MCF 10A (cell line): ENCODE results near the gene RFPL4AL1. TPM values are rescaled to one million over a fixed set of nuclear protein-coding genes. Genes with fewer than 3 reads are reported as not detected.

ENCODE experiments used
- BruUV-seq: library from RNA; stranded (reverse); fragments of 400-500 nt; replicated peaks from 2 replicates; lab custom pipeline; 2021; lab: Mats Ljungman, UMichigan
- CTCF ChIA-PET: fragments of 300-600 bp; sonication (Branson Sonifier 250); formaldehyde crosslinking; extraction: SDS; loops from one replicate; lab custom pipeline; 2021; ENCODE audit warnings: antibody characterized with exemption, inconsistent platforms; lab: Yijun Ruan, JAX
- POLR2A ChIA-PET: fragments of 300-600, 350-650 bp; sonication (Branson Sonifier 250); formaldehyde crosslinking; extraction: SDS; loops from one replicate; lab custom pipeline; 2020; ENCODE audit warnings: antibody characterized with exemption, inconsistent platforms; lab: Yijun Ruan, JAX
- DNase-seq: peaks from one replicate; pipeline ENCODE4 v3.0.0-alpha.2; 2018; ENCODE audit not compliant: unreplicated experiment
- H3K27ac Mint-ChIP-seq: one replicate; pipeline ENCODE4 v1.8.0; 2022; ENCODE audit warnings: mild to moderate bottlenecking, low read depth, mixed read lengths; ENCODE audit not compliant: unreplicated experiment
- H3K27me3 Mint-ChIP-seq: one replicate; pipeline ENCODE4 v1.8.0; 2022; ENCODE audit warnings: mixed read lengths; ENCODE audit not compliant: insufficient read depth, unreplicated experiment
- H3K36me3 Mint-ChIP-seq: one replicate; pipeline ENCODE4 v1.8.0; 2022; ENCODE audit warnings: mild to moderate bottlenecking, moderate library complexity, mixed read lengths; ENCODE audit not compliant: insufficient read depth, unreplicated experiment
- H3K4me1 Mint-ChIP-seq: one replicate; pipeline ENCODE4 v1.8.0; 2022; ENCODE audit warnings: mixed read lengths; ENCODE audit not compliant: insufficient read depth, unreplicated experiment
- H3K4me3 Mint-ChIP-seq: one replicate; pipeline ENCODE4 v1.8.0; 2022; ENCODE audit warnings: mild to moderate bottlenecking, moderate library complexity, mixed read lengths; ENCODE audit not compliant: unreplicated experiment
- H3K9me3 Mint-ChIP-seq: one replicate; pipeline ENCODE4 v1.8.0; 2022; ENCODE audit warnings: mixed read lengths; ENCODE audit not compliant: unreplicated experiment
- CTCF ChIP-seq: fragments of 200-600 bp; IDR thresholded peaks from one replicate; pipeline ENCODE4 v1.8.0; 2022; ENCODE audit warnings: antibody characterized with exemption, mild to moderate bottlenecking; ENCODE audit not compliant: unreplicated experiment
- intact Hi-C: fragments of 100-400 bp; cut with micrococcal nuclease; formaldehyde crosslinking; loops from 2 replicates; pipeline ENCODE4 v1.14.1; 2022
- total RNA-seq: library from RNA; stranded (reverse); gene quantifications from 2 replicates; pipeline ENCODE4 v1.2.3, GENCODE V29; 2022

Gene RFPL4AL1
- total RNA-seq, 1 experiment from 2014 or later = not detected

DNA sequence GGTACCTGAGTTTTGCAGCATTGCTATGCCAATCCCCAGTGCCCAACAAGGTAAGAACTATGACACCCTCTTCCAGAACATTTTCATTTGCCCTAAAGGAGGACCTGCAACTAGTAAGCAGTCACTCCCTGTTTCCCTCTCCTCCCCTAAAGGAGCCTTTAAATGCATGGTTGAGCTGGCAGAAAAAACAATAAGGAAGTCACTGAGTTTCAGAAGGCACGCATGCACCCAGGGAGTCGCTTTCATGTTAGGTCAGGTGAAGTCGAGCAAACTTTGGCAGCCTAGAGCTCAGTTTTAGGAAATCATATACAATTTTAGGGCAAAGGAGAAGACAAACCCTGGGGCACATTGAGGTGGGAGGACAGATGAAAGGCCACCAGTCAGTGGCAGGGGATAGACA is 51.1 kb downstream of the RFPL4AL1 start:
- TF ChIP-seq CTCF = no peak
- H3K36me3 Mint-ChIP-seq = peaks cover 6% of the 10 kb centered on the region
- ChIA-PET POLR2A (no interaction called here), CTCF (interaction anchor here (0.7 to 1.1 kb wide), 2 partner anchors 103 to 120 kb away, joined by 3 to 4 read pairs; no protein-coding TSS in a partner anchor)
- intact Hi-C loops = no loop called here
- no peak overlapping the region for H3K4me3 Mint-ChIP-seq
- peaks cover 12% of the 10 kb centered on the region for H3K9me3 Mint-ChIP-seq
- no peaks in the 10 kb centered on the region for H3K4me1 Mint-ChIP-seq
- BruUV-seq = no TSS peak
- no peak overlapping the region for H3K27ac Mint-ChIP-seq
- H3K27me3 Mint-ChIP-seq = no peaks in the 10 kb centered on the region
- DNase-seq = no peak

Other genes starting within 250 kb of the RFPL4AL1 start
- not detected in 2 replicates for gene SBK2, start 232.0 kb upstream of the RFPL4AL1 start, total RNA-seq
- gene SBK3, start 223.6 kb upstream of the RFPL4AL1 start, total RNA-seq = not detected in 2 replicates
- gene ZNF579, start 188.3 kb upstream of the RFPL4AL1 start, total RNA-seq = 11.6 and 12.6 TPM in 2 replicates
- 13.5 and 16.3 TPM in 2 replicates for gene FIZ1, start 169.6 kb upstream of the RFPL4AL1 start, total RNA-seq
- 15.7 and 17.6 TPM in 2 replicates for gene ZNF524, start 168.8 kb upstream of the RFPL4AL1 start, total RNA-seq
- gene ZNF865, start 163.5 kb upstream of the RFPL4AL1 start, total RNA-seq = 12.2 and 12.7 TPM in 2 replicates
- gene ZNF784, start 144.6 kb upstream of the RFPL4AL1 start, total RNA-seq = 2.7 and 3.1 TPM in 2 replicates
- gene ZNF580, start 128.1 kb upstream of the RFPL4AL1 start, total RNA-seq = 38.9 and 44.9 TPM in 2 replicates
- gene ZNF581, start 125.5 kb upstream of the RFPL4AL1 start, total RNA-seq = 22.3 and 25.7 TPM in 2 replicates
- 2.3 and 2.5 TPM in 2 replicates for gene CCDC106, start 120.9 kb upstream of the RFPL4AL1 start, total RNA-seq
- 220 and 280 TPM in 2 replicates for gene U2AF2, start 114.1 kb upstream of the RFPL4AL1 start, total RNA-seq
- gene EPN1, start 93.9 kb upstream of the RFPL4AL1 start, total RNA-seq = 102 and 123 TPM in 2 replicates
- gene NLRP9, start 30.7 kb upstream of the RFPL4AL1 start, total RNA-seq = not detected in 2 replicates
- not detected in 2 replicates for gene RFPL4A, start 10.0 kb upstream of the RFPL4AL1 start, total RNA-seq
- gene NLRP11, start 62.9 kb downstream of the RFPL4AL1 start, total RNA-seq = not detected in 2 replicates
- gene NLRP4, start 67.4 kb downstream of the RFPL4AL1 start, total RNA-seq = not detected in 2 replicates
- gene NLRP13, start 163.2 kb downstream of the RFPL4AL1 start, total RNA-seq = not detected in 2 replicates
- gene NLRP8, start 178.7 kb downstream of the RFPL4AL1 start, total RNA-seq = not detected in 2 replicates
- gene NLRP5, start 217.7 kb downstream of the RFPL4AL1 start, total RNA-seq = not detected in 2 replicates